ENCODE data around the gene AAR2.

- TF ChIP-seq CTCF (IDR thresholded peaks at IDR 0.05; ENCODE audit: low read depth, low read length, poor library complexity, severe bottlenecking) (no peak), EZH2phosphoT487 (IDR thresholded peaks at IDR 0.05; ENCODE audit: borderline replicate concordance, low read length) (no peak)
Measured at GRCh38 chr20:36253036-36253435, 16.8 kb downstream of the AAR2 start.

Measured in DOHH2 (cell line).